Psoas muscle (tissue), 8 donors: ENCODE measurements around the gene CHD3. TPM values are rescaled to one million over a fixed set of nuclear protein-coding genes. Genes with fewer than 3 reads are reported as not detected.
A peak's percentile ranks its signal among the peaks of the same experiment; 100 is the strongest.

Source experiments
- ATAC-seq, 4 donors: fragments of 200-7000 bp; cut with Tn5 transposase; one replicate each; pipeline ENCODE4 v1.9.1; 2020; ENCODE audit warnings: moderate library complexity in 3 of 4, mild to moderate bottlenecking in 2 of 4
- DNase-seq, 2 donors: peaks; one replicate each; pipeline ENCODE4 v3.0.0-alpha.2; 2020
- H3K27ac ChIP-seq: fragments of 200-600 bp; one replicate; pipeline ENCODE4 v1.8.0; 2022
- H3K27me3 ChIP-seq, 3 donors: fragments of 200-600 bp in 1 of 3; one replicate each; pipeline versions ENCODE4 v1.6.1 to v1.8.0; 2013 to 2022; ENCODE audit warnings: low read length in 2 of 3, mild to moderate bottlenecking in 2 of 3, moderate library complexity in 1 of 3; ENCODE audit not compliant: insufficient read depth in 3 of 3
- H3K36me3 ChIP-seq, 2 donors: fragments of 200-600 bp in 1 of 2; one replicate each; pipeline versions ENCODE4 v1.6.1 to v1.8.0; 2013 to 2022; ENCODE audit warnings: low read depth in 1 of 2, mild to moderate bottlenecking in 1 of 2, moderate library complexity in 1 of 2; ENCODE audit not compliant: insufficient read depth in 1 of 2
- H3K4me1 ChIP-seq: fragments of 200-600 bp; one replicate; pipeline ENCODE4 v1.8.0; 2022
- H3K4me3 ChIP-seq: fragments of 200-600 bp; one replicate; pipeline ENCODE4 v1.8.0; 2022; ENCODE audit warnings: mild to moderate bottlenecking
- H3K9me3 ChIP-seq: fragments of 200-600 bp; one replicate; pipeline ENCODE4 v1.8.0; 2022
- CTCF ChIP-seq: fragments of 200-600 bp; IDR thresholded peaks from one replicate; pipeline ENCODE4 v1.8.0; 2022; ENCODE audit warnings: antibody characterized with exemption
- WGBS, 3 donors: extraction: QIAGEN DNeasy Blood & Tissue Kit; methylation state at CpG; one replicate each; pipeline versions ENCODE4 v1.1.6 to v1.1.7; 2013; 5-methylcytosine and 5-hydroxymethylcytosine counted together
- intact Hi-C, 2 donors: fragments of 100-400 bp; cut with DNase I; formaldehyde crosslinking; loops; one replicate each; pipeline versions ENCODE4 v1.11.0 to v1.14.2; 2022
- polyA plus RNA-seq, 3 donors: library from polyadenylated mRNA; stranded (reverse); fragments of 200-250 nt; gene quantifications; one replicate each; pipeline ENCODE4 v1.2.3, GENCODE V29; 2013
- total RNA-seq, 4 donors: library from RNA; stranded (reverse); fragmentation: NEBNext Ultra II Directional in 2 of 4; extraction: Animal tissue kit (Norgen Biotek cat#: 25700) in 2 of 4; gene quantifications; one replicate each; pipeline versions ENCODE4 v1.2.1 to v1.2.4, GENCODE V29; 2021 to 2023
- donor health status: healthy with polysubstance abuse.
- donor health status: DM: no; HTN: no; CAD: no; lungs with moderate emphysema.
- donor health status: Bipolar disorder and iron deficiency.
- donor health status: healthy.
- donor health status: DM: yes; HTN: yes; CAD: no.
- donor health status: DM: no; HTN: no; CAD: no.
- donor health status: DM: no; HTN: no; CAD: no.
- donor health status: DM: yes; HTN: yes; CAD: no.

The CHD3 gene
- total and polyA plus RNA-seq, 7 donors: 3.3 to 13.1 (median 6.9) TPM

GRCh38 chr17:7910711-7911110, 22.1 kb downstream of the CHD3 start:
- intact Hi-C loops: loop anchor here (5.0 to 10.0 kb wide), 3 partner anchors 48 to 147 kb away; no protein-coding TSS in a partner anchor
- TF ChIP-seq CTCF: no peak
- Histone ChIP-seq H3K9me3 (no peaks in the 10 kb centered on the region), H3K4me1 (peaks cover 13% of the 10 kb centered on the region), H3K27ac (no peak overlapping the region), H3K27me3 (no peaks in the 10 kb centered on the region), H3K4me3 (no peak overlapping the region), H3K36me3 (peaks cover 0 to 37% of the 10 kb centered on the region in 2 donors)
- ATAC-seq: no peak
- DNase-seq: no peak
- WGBS, 3 donors: 93 to 96% (median 96%) methylated on average over 13 of the region's 13 CpGs

GRCh38 chr17:7911116-7911515, 22.5 kb downstream of the CHD3 start:
- intact Hi-C loops: loop anchor here (5.0 to 10.0 kb wide), 3 partner anchors 49 to 146 kb away; no protein-coding TSS in a partner anchor
- Histone ChIP-seq H3K27ac (no peak overlapping the region), H3K9me3 (no peaks in the 10 kb centered on the region), H3K36me3 (peaks cover 0 to 37% of the 10 kb centered on the region in 2 donors), H3K27me3 (no peaks in the 10 kb centered on the region), H3K4me3 (no peak overlapping the region), H3K4me1 (peaks cover 13% of the 10 kb centered on the region)
- no peak for ATAC-seq
- no peak for DNase-seq
- 67 to 78% (median 71%) methylated on average over 9 of the region's 9 CpGs for WGBS, 3 donors
- no peak for TF ChIP-seq CTCF

- no peaks in the 10 kb centered on the region for H3K9me3 ChIP-seq
- peaks cover 0 to 25% of the 10 kb centered on the region in 2 donors for H3K36me3 ChIP-seq
- peak; percentile 68 for TF ChIP-seq CTCF
- H3K27ac ChIP-seq: no peak overlapping the region
- peaks cover 21% of the 10 kb centered on the region for H3K4me1 ChIP-seq
- no peak for DNase-seq
- H3K4me3 ChIP-seq: no peak overlapping the region
- ATAC-seq: peak in 3 of 4 donors; percentile 33 to 55 (median 54)
- 46 to 52% (median 48%) methylated on average over 3 of the region's 3 CpGs for WGBS, 3 donors
- intact Hi-C loops: loop anchor here (1.0 to 10.0 kb wide), 5 partner anchors 51 to 144 kb away; no protein-coding TSS in a partner anchor
- H3K27me3 ChIP-seq: no peaks in the 10 kb centered on the region
Measured at GRCh38 chr17:7912927-7913524, 24.4 kb downstream of the CHD3 start.

GRCh38 chr17:7915179-7915610, 26.6 kb downstream of the CHD3 start:
- peak in 3 of 4 donors; percentile 5 to 57 (median 46) for ATAC-seq
- DNase-seq: no peak
- Histone ChIP-seq H3K4me3 (peak overlapping the region; percentile 87), H3K9me3 (no peaks in the 10 kb centered on the region), H3K27me3 (no peaks in the 10 kb centered on the region), H3K36me3 (peaks cover 0 to 15% of the 10 kb centered on the region in 2 donors), H3K4me1 (peaks cover 21% of the 10 kb centered on the region), H3K27ac (peak overlapping the region; percentile 85)
- WGBS, 3 donors: 3 to 7% (median 5%) methylated on average over 14 to 15 of the region's 15 CpGs
- no peak for TF ChIP-seq CTCF
- intact Hi-C loops: loop anchor here in 1 of 2 donors (10.0 kb wide), 1 partner anchor 130 kb away; no protein-coding TSS in a partner anchor
